Kidney capillary endothelial cell (primary cell): ENCODE measurements around the gene PPP1R14C.
"Not testable (repeated sequence)": the region's sequence is repeated elsewhere in the genome, so short reads cannot be mapped to it uniquely, and the experiment has no call there.

Experiments used
- DNase-seq: peaks from one replicate; pipeline ENCODE4 v3.0.0-alpha.2; 2018; ENCODE audit warnings: low spot score

The PPP1R14C gene

GRCh38 chr6:150220634-150221551, 78.0 kb downstream of the PPP1R14C start:
- DNase-seq: no peak

- no peak for DNase-seq
Observed at GRCh38 chr6:150224820-150225219, 82.0 kb downstream of the PPP1R14C start.

- no peak for DNase-seq
Observed at GRCh38 chr6:150227281-150227680, 84.4 kb downstream of the PPP1R14C start.

- no peak for DNase-seq
Observed at GRCh38 chr6:150228072-150228733, 85.4 kb downstream of the PPP1R14C start.

GRCh38 chr6:150229436-150230163, 86.8 kb downstream of the PPP1R14C start:
- no peak for DNase-seq

GRCh38 chr6:150230164-150230561, 87.3 kb downstream of the PPP1R14C start:
- no peak for DNase-seq

GRCh38 chr6:150230832-150231524, 88.1 kb downstream of the PPP1R14C start:
- DNase-seq: no peak

GRCh38 chr6:150231525-150231850, 88.6 kb downstream of the PPP1R14C start:
- no peak for DNase-seq

GRCh38 chr6:150233843-150234269, 91.0 kb downstream of the PPP1R14C start:
- DNase-seq: no peak

- DNase-seq: no peak
Observed at GRCh38 chr6:150235218-150235617, 92.4 kb downstream of the PPP1R14C start.

- DNase-seq: no peak
Observed at GRCh38 chr6:150236114-150236513, 93.3 kb downstream of the PPP1R14C start.

GRCh38 chr6:150236544-150236943, 93.7 kb downstream of the PPP1R14C start:
- no peak for DNase-seq

GRCh38 chr6:150237626-150238025, 94.8 kb downstream of the PPP1R14C start:
- no peak for DNase-seq

- no peak for DNase-seq
Observed at GRCh38 chr6:150238336-150238741, 95.5 kb downstream of the PPP1R14C start.

GRCh38 chr6:150238846-150239407, 96.1 kb downstream of the PPP1R14C start:
- no peak for DNase-seq

- DNase-seq: not testable (repeated sequence)
Observed at GRCh38 chr6:150241756-150242155, 98.9 kb downstream of the PPP1R14C start.

- DNase-seq: no peak
Observed at GRCh38 chr6:150243620-150244314, 100.9 kb downstream of the PPP1R14C start.

GRCh38 chr6:150245148-150245935, 102.5 kb downstream of the PPP1R14C start:
- DNase-seq: no peak

GRCh38 chr6:150247803-150248202, 105.0 kb downstream of the PPP1R14C start:
- no peak for DNase-seq

- no peak for DNase-seq
Observed at GRCh38 chr6:150248300-150248699, 105.5 kb downstream of the PPP1R14C start.
